Lower leg skin (tissue), 3 donors: Measurements from ENCODE around the gene ACYP2.

Experiments
- POLR2A ChIP-seq, 2 donors: fragments of 450-650 bp; IDR thresholded peaks; one replicate each; pipeline ENCODE4 v1.6.1; 2016 to 2017; ENCODE audit warnings: antibody characterized with exemption in 2 of 2, mild to moderate bottlenecking in 1 of 2, moderate library complexity in 1 of 2
- TF ChIP-seq, protein P1 (sequence below), 3 donors: fragments of 450-650 bp; IDR thresholded peaks; one replicate each; pipeline ENCODE4 v1.5.1; 2016; ENCODE audit warnings: antibody characterized with exemption in 3 of 3, mild to moderate bottlenecking in 3 of 3, moderate library complexity in 2 of 3

DNA sequence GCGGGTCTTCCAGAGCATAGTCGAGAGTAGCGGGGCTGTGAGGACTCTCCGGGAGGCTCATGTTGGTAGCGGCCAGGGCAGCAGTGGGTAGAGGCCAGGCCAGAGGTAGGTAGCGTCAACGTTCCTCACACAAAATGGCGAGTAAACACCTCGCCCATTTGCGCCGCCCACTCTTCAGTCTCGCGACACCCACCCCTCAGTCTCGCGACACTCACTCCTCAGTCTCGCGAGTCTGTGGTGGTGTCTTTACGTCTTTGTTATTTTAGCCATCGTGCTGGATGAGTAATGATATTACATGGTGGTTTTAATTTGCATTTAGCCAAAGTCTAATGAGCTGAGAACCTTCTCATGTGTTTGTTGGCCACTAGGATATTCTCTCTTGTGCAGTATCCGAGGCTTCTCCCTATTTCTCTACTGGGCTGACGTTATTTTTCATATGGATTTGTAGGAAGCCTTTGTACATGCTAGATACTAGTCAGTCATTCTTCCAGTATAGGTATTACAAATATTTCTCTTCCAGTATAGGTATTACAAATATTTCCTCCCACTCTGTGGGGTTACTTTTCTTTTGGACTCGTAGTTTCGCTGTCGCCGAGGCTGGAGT, 140.8 kb downstream of the ACYP2 start, which contains the start of gene TSPYL6:
- TF ChIP-seq, protein P1, sequence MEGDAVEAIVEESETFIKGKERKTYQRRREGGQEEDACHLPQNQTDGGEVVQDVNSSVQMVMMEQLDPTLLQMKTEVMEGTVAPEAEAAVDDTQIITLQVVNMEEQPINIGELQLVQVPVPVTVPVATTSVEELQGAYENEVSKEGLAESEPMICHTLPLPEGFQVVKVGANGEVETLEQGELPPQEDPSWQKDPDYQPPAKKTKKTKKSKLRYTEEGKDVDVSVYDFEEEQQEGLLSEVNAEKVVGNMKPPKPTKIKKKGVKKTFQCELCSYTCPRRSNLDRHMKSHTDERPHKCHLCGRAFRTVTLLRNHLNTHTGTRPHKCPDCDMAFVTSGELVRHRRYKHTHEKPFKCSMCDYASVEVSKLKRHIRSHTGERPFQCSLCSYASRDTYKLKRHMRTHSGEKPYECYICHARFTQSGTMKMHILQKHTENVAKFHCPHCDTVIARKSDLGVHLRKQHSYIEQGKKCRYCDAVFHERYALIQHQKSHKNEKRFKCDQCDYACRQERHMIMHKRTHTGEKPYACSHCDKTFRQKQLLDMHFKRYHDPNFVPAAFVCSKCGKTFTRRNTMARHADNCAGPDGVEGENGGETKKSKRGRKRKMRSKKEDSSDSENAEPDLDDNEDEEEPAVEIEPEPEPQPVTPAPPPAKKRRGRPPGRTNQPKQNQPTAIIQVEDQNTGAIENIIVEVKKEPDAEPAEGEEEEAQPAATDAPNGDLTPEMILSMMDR (IDR thresholded peaks at IDR 0.05) = no peak
- no peak for TF ChIP-seq POLR2A (IDR thresholded peaks at IDR 0.05)
